Hepatocyte (in vitro differentiated cells): ENCODE measurements around the gene UVSSA.

Source experiments
- CTCF ChIP-seq: fragments of 200-600 bp; sonication (generic); IDR thresholded peaks from 2 replicates; pipeline ENCODE4 v1.5.1; 2016; ENCODE audit warnings: antibody characterized with exemption, mild to moderate bottlenecking; ENCODE audit not compliant: poor library complexity
- EZH2 ChIP-seq: fragments of 200-600 bp; sonication (generic); IDR thresholded peaks from 2 replicates; pipeline ENCODE4 v1.6.1; 2016; ENCODE audit warnings: antibody characterized with exemption, mild to moderate bottlenecking, borderline replicate concordance
- EZH2phosphoT487 ChIP-seq: fragments of 200-600 bp; sonication (generic); IDR thresholded peaks from one replicate; pipeline ENCODE4 v1.6.1; 2018; ENCODE audit warnings: antibody characterized with exemption, mild to moderate bottlenecking, low read depth, moderate library complexity; ENCODE audit not compliant: unreplicated experiment, severe bottlenecking

GRCh38 chr4:1370321-1371124 is 23.5 kb downstream of the UVSSA start:
- no peak for TF ChIP-seq EZH2
- TF ChIP-seq CTCF: no peak
- no peak for TF ChIP-seq EZH2phosphoT487
